Aorta (tissue), 5 donors: ENCODE measurements around the gene PARD3. TPM values are rescaled to one million over a fixed set of nuclear protein-coding genes. Genes with fewer than 3 reads are reported as not detected.

ENCODE experiments used
- ATAC-seq: fragments of 200-7000 bp; cut with Tn5 transposase; one replicate; pipeline ENCODE4 v1.9.1; 2022; ENCODE audit warnings: moderate library complexity; ENCODE audit not compliant: low FRiP score
- DNase-seq, 2 donors: peaks; one replicate each; pipeline ENCODE4 v3.0.0-alpha.2; 2020
- H3K27ac ChIP-seq, 2 donors: one replicate each; pipeline ENCODE4 v1.5.1; 2013; ENCODE audit warnings: low read length in 2 of 2, mild to moderate bottlenecking in 2 of 2, moderate library complexity in 2 of 2, control low read depth in 1 of 2, inconsistent platforms in 1 of 2, low read depth in 1 of 2
- H3K27me3 ChIP-seq, 2 donors: one replicate each; pipeline ENCODE4 v1.6.1; 2013; ENCODE audit warnings: control low read depth in 1 of 2, low read length in 1 of 2, mild to moderate bottlenecking in 1 of 2, moderate library complexity in 1 of 2; ENCODE audit not compliant: insufficient read depth in 2 of 2, control insufficient read depth in 1 of 2
- H3K36me3 ChIP-seq, 2 donors: one replicate each; pipeline ENCODE4 v1.6.1; 2013; ENCODE audit warnings: control low read depth in 1 of 2, low read length in 1 of 2, mild to moderate bottlenecking in 1 of 2; ENCODE audit not compliant: insufficient read depth in 2 of 2, control insufficient read depth in 1 of 2
- H3K4me1 ChIP-seq, 2 donors: one replicate each; pipeline ENCODE4 v1.6.1; 2013; ENCODE audit warnings: low read length in 2 of 2, control low read depth in 1 of 2, mild to moderate bottlenecking in 1 of 2, moderate library complexity in 1 of 2; ENCODE audit not compliant: insufficient read depth in 2 of 2, control insufficient read depth in 1 of 2
- H3K4me3 ChIP-seq, 2 donors: one replicate each; pipeline ENCODE4 v1.5.1; 2013; ENCODE audit warnings: low read length in 2 of 2, control low read depth in 1 of 2, mild to moderate bottlenecking in 1 of 2
- H3K9me3 ChIP-seq: one replicate; pipeline ENCODE4 v1.6.1; 2013; ENCODE audit warnings: mild to moderate bottlenecking, low read length; ENCODE audit not compliant: control insufficient read depth
- WGBS, 2 donors: extraction: QIAGEN DNeasy Blood & Tissue Kit; methylation state at CpG; one replicate each; pipeline ENCODE4 v1.1.7; 2013; 5-methylcytosine and 5-hydroxymethylcytosine counted together
- intact Hi-C, 2 donors: fragments of 100-400 bp; cut with DNase I; formaldehyde crosslinking; loops; one replicate each; pipeline versions ENCODE4 v1.14.2 to v1.15.0; 2022
- polyA plus RNA-seq, 2 donors: library from polyadenylated mRNA; stranded (reverse); fragments of 200-250 nt; gene quantifications; one replicate each; pipeline ENCODE4 v1.2.3, GENCODE V29; 2013
- total RNA-seq, 2 donors: library from RNA; stranded (reverse); fragmentation: NEBNext Ultra II Directional; extraction: Animal tissue kit (Norgen Biotek cat#: 25700); gene quantifications; one replicate each; pipeline ENCODE4 v1.2.1, GENCODE V29; 2021
- donor health status: healthy with polysubstance abuse.
- donor health status: Bipolar disorder and iron deficiency.
- donor health status: DM: no; HTN: no; CAD: no.
- donor health status: DM: no; HTN: no; CAD: no.
- donor health status: DM: yes; HTN: yes; CAD: no.

The PARD3 gene
- total and polyA plus RNA-seq, 4 donors = 6.4 to 33.0 (median 28.7) TPM

- Histone ChIP-seq H3K9me3 (no peaks in the 10 kb centered on the region), H3K27ac (no peak overlapping the region), H3K27me3 (no peaks in the 10 kb centered on the region), H3K36me3 (no peaks in the 10 kb centered on the region), H3K4me1 (no peaks in the 10 kb centered on the region), H3K4me3 (no peak overlapping the region)
- DNase-seq = no peak
- no peak for ATAC-seq
- intact Hi-C loops = no loop called here
- WGBS, 2 donors = 74 to 84% methylated on average over 3 of the region's 3 CpGs
Measured at GRCh38 chr10:34186745-34187144, 628.4 kb downstream of the PARD3 start.

- Histone ChIP-seq H3K9me3 (no peaks in the 10 kb centered on the region), H3K4me3 (no peak overlapping the region), H3K36me3 (no peaks in the 10 kb centered on the region), H3K4me1 (no peaks in the 10 kb centered on the region), H3K27ac (no peak overlapping the region), H3K27me3 (no peaks in the 10 kb centered on the region)
- WGBS, 2 donors = 87 to 90% methylated on average over 7 of the region's 7 CpGs
- DNase-seq (no peak), ATAC-seq (no peak)
- intact Hi-C loops = no loop called here
Measured at GRCh38 chr10:34185998-34186397, 629.1 kb downstream of the PARD3 start.

- ATAC-seq = no peak
- 77% methylated on average over 1 of the region's 1 CpG for WGBS, 2 donors
- H3K27ac ChIP-seq = no peak overlapping the region
Measured at GRCh38 chr10:34184939-34185386, 630.1 kb downstream of the PARD3 start.

GRCh38 chr10:34184397-34184796 is 630.7 kb downstream of the PARD3 start:
- intact Hi-C loops = no loop called here
- DNase-seq (no peak), ATAC-seq (no peak)
- Histone ChIP-seq H3K36me3 (no peaks in the 10 kb centered on the region), H3K9me3 (no peaks in the 10 kb centered on the region), H3K4me3 (no peak overlapping the region), H3K27me3 (no peaks in the 10 kb centered on the region), H3K4me1 (no peaks in the 10 kb centered on the region), H3K27ac (no peak overlapping the region)
- WGBS, 2 donors = 65 to 68% methylated on average over 6 of the region's 6 CpGs

More at GRCh38 chr10:34184939-34185386, 630.1 kb downstream of the PARD3 start:
- no peaks in the 10 kb centered on the region for H3K36me3 ChIP-seq
- DNase-seq = no peak
- intact Hi-C loops = no loop called here
- no peak overlapping the region for H3K4me3 ChIP-seq
- no peaks in the 10 kb centered on the region for H3K9me3 ChIP-seq
- H3K27me3 ChIP-seq = no peaks in the 10 kb centered on the region
- no peaks in the 10 kb centered on the region for H3K4me1 ChIP-seq

- H3K27me3 ChIP-seq = no peaks in the 10 kb centered on the region
- 94 to 95% methylated on average over 15 of the region's 15 CpGs for WGBS, 2 donors
- no peaks in the 10 kb centered on the region for H3K36me3 ChIP-seq
- no peaks in the 10 kb centered on the region for H3K4me1 ChIP-seq
- no peaks in the 10 kb centered on the region for H3K9me3 ChIP-seq
- ATAC-seq = no peak
- intact Hi-C loops = no loop called here
- no peak overlapping the region for H3K27ac ChIP-seq
- H3K4me3 ChIP-seq = no peak overlapping the region
- DNase-seq = no peak
Measured at GRCh38 chr10:34183016-34183796, 631.9 kb downstream of the PARD3 start.

GRCh38 chr10:34181553-34182300 is 633.4 kb downstream of the PARD3 start:
- DNase-seq = no peak
- intact Hi-C loops = no loop called here
- Histone ChIP-seq H3K27me3 (no peaks in the 10 kb centered on the region), H3K4me3 (no peak overlapping the region), H3K36me3 (no peaks in the 10 kb centered on the region), H3K27ac (no peak overlapping the region), H3K4me1 (no peaks in the 10 kb centered on the region), H3K9me3 (no peaks in the 10 kb centered on the region)
- ATAC-seq = no peak
- 71 to 75% methylated on average over 10 of the region's 10 CpGs for WGBS, 2 donors

- DNase-seq (no peak), ATAC-seq (no peak)
- H3K9me3 ChIP-seq = no peaks in the 10 kb centered on the region
- H3K27me3 ChIP-seq = no peaks in the 10 kb centered on the region
- no peaks in the 10 kb centered on the region for H3K36me3 ChIP-seq
- no peak overlapping the region for H3K27ac ChIP-seq
- intact Hi-C loops = no loop called here
- 94 to 97% methylated on average over 2 of the region's 2 CpGs for WGBS, 2 donors
- no peak overlapping the region for H3K4me3 ChIP-seq
- H3K4me1 ChIP-seq = no peaks in the 10 kb centered on the region
Measured at GRCh38 chr10:34180749-34181148, 634.3 kb downstream of the PARD3 start.

- H3K27me3 ChIP-seq = no peaks in the 10 kb centered on the region
- ATAC-seq = no peak
- no peaks in the 10 kb centered on the region for H3K4me1 ChIP-seq
- 39 to 57% methylated on average over 3 of the region's 3 CpGs for WGBS, 2 donors
- H3K27ac ChIP-seq = no peak overlapping the region
- intact Hi-C loops = no loop called here
- H3K4me3 ChIP-seq = no peak overlapping the region
- no peaks in the 10 kb centered on the region for H3K36me3 ChIP-seq
- no peak for DNase-seq
- no peaks in the 10 kb centered on the region for H3K9me3 ChIP-seq
Measured at GRCh38 chr10:34179280-34179679, 635.8 kb downstream of the PARD3 start.

GRCh38 chr10:34178756-34179155 is 636.3 kb downstream of the PARD3 start:
- Histone ChIP-seq H3K9me3 (no peaks in the 10 kb centered on the region), H3K4me3 (no peak overlapping the region), H3K4me1 (no peaks in the 10 kb centered on the region), H3K27ac (no peak overlapping the region), H3K36me3 (no peaks in the 10 kb centered on the region), H3K27me3 (no peaks in the 10 kb centered on the region)
- intact Hi-C loops = no loop called here
- DNase-seq = no peak
- ATAC-seq = no peak
- WGBS, 2 donors = 73 to 87% methylated on average over 3 of the region's 3 CpGs
